Naive thymus-derived CD8-positive, alpha-beta T cell (primary cell): ENCODE results near the gene PDAP1. TPM values are rescaled to one million over a fixed set of nuclear protein-coding genes. Genes with fewer than 3 reads are reported as not detected.
"Not testable (repeated sequence)": the region's sequence is repeated elsewhere in the genome, so short reads cannot be mapped to it uniquely, and the experiment has no call there.

ENCODE experiments used
- ATAC-seq, 2 donors: fragments of 150-1000 bp; cut with Tn5 transposase in 1 of 2; sonication (Bioruptor Pico), chemical (Tn5 transposase) in 1 of 2; 1 replicate in 1 of 2; 2 replicates in 1 of 2; pipeline ENCODE4 v1.10.0; 2021; ENCODE audit warnings: mild to moderate bottlenecking in 2 of 2, moderate library complexity in 2 of 2
- POLR2A ChIA-PET: fragments of 350-600 bp; sonication (Branson Sonifier 250); formaldehyde crosslinking; loops from one replicate; lab custom pipeline; 2021; ENCODE audit warnings: antibody characterized with exemption; lab: Charles Lee
- DNase-seq, 10 donors: peaks; one replicate each; pipeline versions ENCODE4 v3.0.0 to v3.0.0-alpha.2; 2020 to 2022
- H3K27ac Mint-ChIP-seq, 10 donors: one replicate each; pipeline ENCODE4 v1.8.0; 2020 to 2022; ENCODE audit warnings: mild to moderate bottlenecking in 10 of 10, mixed read lengths in 10 of 10, moderate library complexity in 4 of 10, inconsistent platforms in 1 of 10
- H3K27me3 Mint-ChIP-seq, 5 donors: one replicate each; pipeline ENCODE4 v1.8.0; 2021 to 2022; ENCODE audit warnings: mixed read lengths in 5 of 5
- H3K36me3 Mint-ChIP-seq, 3 donors: one replicate each; pipeline ENCODE4 v1.8.0; 2020 to 2022; ENCODE audit warnings: mixed read lengths in 3 of 3, mild to moderate bottlenecking in 2 of 3, inconsistent platforms in 1 of 3
- H3K4me1 Mint-ChIP-seq, 4 donors: one replicate each; pipeline ENCODE4 v1.8.0; 2021 to 2022; ENCODE audit warnings: mixed read lengths in 4 of 4
- H3K4me3 Mint-ChIP-seq, 10 donors: one replicate each; pipeline ENCODE4 v1.8.0; 2020 to 2022; ENCODE audit warnings: mild to moderate bottlenecking in 10 of 10, mixed read lengths in 10 of 10, moderate library complexity in 6 of 10, inconsistent platforms in 1 of 10
- H3K9me3 Mint-ChIP-seq, 9 donors: one replicate each; pipeline ENCODE4 v1.8.0; 2020 to 2022; ENCODE audit warnings: mixed read lengths in 9 of 9, mild to moderate bottlenecking in 3 of 9, inconsistent platforms in 1 of 9, moderate library complexity in 1 of 9
- polyA plus RNA-seq, 3 donors: library from polyadenylated mRNA; unstranded; fragments of 300-500 nt; fragmentation: Illumina TruSeq; gene quantifications; one replicate each; pipeline ENCODE4 v1.2.3, GENCODE V29; 2021
- total RNA-seq, 8 experiments: library from RNA in 2 of 8; stranded (reverse) in 2 of 8; gene quantifications; one replicate each; pipeline ENCODE4 v1.2.3 and lab custom pipeline; 2021 to 2026

PDAP1 gene
- total and polyA plus RNA-seq, 5 experiments from 2014 or later: 24.0 to 75.1 (median 35.6) TPM

GRCh38 chr7:99422186-99422585, 13.8 kb upstream of the PDAP1 start:
- no peak for DNase-seq
- POLR2A ChIA-PET: interaction anchor here (0.6 to 0.7 kb wide), 4 partner anchors 16 to 105 kb away, joined by 3 to 4 read pairs (median 4); no protein-coding TSS in a partner anchor
- peak overlapping the region in 6 of 10 donors; percentile 14 to 90 (median 64) for H3K27ac Mint-ChIP-seq
- H3K4me1 Mint-ChIP-seq: peaks cover 0 to 7% (median under 1%) of the 10 kb centered on the region in 4 donors
- no peaks in the 10 kb centered on the region for H3K27me3 Mint-ChIP-seq
- peaks cover 0 to 77% (median 5%) of the 10 kb centered on the region in 3 donors for H3K36me3 Mint-ChIP-seq
- no peak for ATAC-seq
- no peak overlapping the region for H3K4me3 Mint-ChIP-seq
- H3K9me3 Mint-ChIP-seq: no peaks in the 10 kb centered on the region

GRCh38 chr7:99420986-99421385, 12.6 kb upstream of the PDAP1 start:
- H3K36me3 Mint-ChIP-seq: peaks cover 0 to 85% (median 8%) of the 10 kb centered on the region in 3 donors
- POLR2A ChIA-PET: no interaction called here
- ATAC-seq (peak in 1 of 2 donors; percentile 13), DNase-seq (no peak)
- H3K4me1 Mint-ChIP-seq: peaks cover 0 to 7% (median 2%) of the 10 kb centered on the region in 4 donors
- no peak overlapping the region for H3K4me3 Mint-ChIP-seq
- H3K9me3 Mint-ChIP-seq: no peaks in the 10 kb centered on the region
- no peaks in the 10 kb centered on the region for H3K27me3 Mint-ChIP-seq
- H3K27ac Mint-ChIP-seq: peak overlapping the region in 2 of 10 donors; percentile 51 to 69

- H3K36me3 Mint-ChIP-seq: peaks cover under 1 to 81% (median 8%) of the 10 kb centered on the region in 3 donors
- peak overlapping the region in 2 of 10 donors; percentile 51 to 69 for H3K27ac Mint-ChIP-seq
- no peaks in the 10 kb centered on the region for H3K27me3 Mint-ChIP-seq
- no peaks in the 10 kb centered on the region for H3K9me3 Mint-ChIP-seq
- POLR2A ChIA-PET: no interaction called here
- DNase-seq: no peak
- H3K4me3 Mint-ChIP-seq: no peak overlapping the region
- no peak for ATAC-seq
- peaks cover under 1 to 7% (median 3%) of the 10 kb centered on the region in 4 donors for H3K4me1 Mint-ChIP-seq
These were observed 11.8 kb upstream of the PDAP1 start for GRCh38 chr7:99420213-99420612.

- POLR2A ChIA-PET: no interaction called here
- peak in 1 of 2 donors; percentile 30 for ATAC-seq
These were observed 11.1 kb upstream of the PDAP1 start for GRCh38 chr7:99419323-99420021.

GRCh38 chr7:99418260-99418659, 9.9 kb upstream of the PDAP1 start:
- POLR2A ChIA-PET: no interaction called here
- peak in 1 of 10 donors; percentile 10 for DNase-seq
- ATAC-seq: no peak
- Mint-ChIP-seq H3K27me3 (no peaks in the 10 kb centered on the region), H3K27ac (peak overlapping the region in 1 of 10 donors; percentile 25), H3K4me1 (peaks cover 2 to 10% (median 8%) of the 10 kb centered on the region in 4 donors), H3K9me3 (no peaks in the 10 kb centered on the region), H3K4me3 (no peak overlapping the region), H3K36me3 (peaks cover 5 to 86% (median 8%) of the 10 kb centered on the region in 3 donors)

More at GRCh38 chr7:99419323-99420021, 11.1 kb upstream of the PDAP1 start:
- DNase-seq: peak in 1 of 10 donors; percentile 60
- H3K36me3 Mint-ChIP-seq: peaks cover 5 to 81% (median 8%) of the 10 kb centered on the region in 3 donors
- peaks cover 1 to 9% (median 8%) of the 10 kb centered on the region in 4 donors for H3K4me1 Mint-ChIP-seq
- no peak overlapping the region for H3K4me3 Mint-ChIP-seq
- H3K27ac Mint-ChIP-seq: peak overlapping the region in 2 of 10 donors; percentile 25 to 33
- H3K9me3 Mint-ChIP-seq: no peaks in the 10 kb centered on the region
- H3K27me3 Mint-ChIP-seq: no peaks in the 10 kb centered on the region

GRCh38 chr7:99415513-99416127, 7.2 kb upstream of the PDAP1 start:
- POLR2A ChIA-PET: interaction anchor here (0.6 kb wide), 2 partner anchors 18 to 640 kb away, joined by 3 to 4 read pairs; no protein-coding TSS in a partner anchor
- not testable (repeated sequence) for H3K9me3 Mint-ChIP-seq, H3K27me3 Mint-ChIP-seq, ATAC-seq, H3K4me3 Mint-ChIP-seq
- DNase-seq: peak in 2 of 10 donors; percentile 24 to 60
- Mint-ChIP-seq H3K4me1 (peaks cover 7 to 24% (median 12%) of the 10 kb centered on the region in 4 donors), H3K36me3 (peaks cover 5 to 90% (median 17%) of the 10 kb centered on the region in 3 donors), H3K27ac (peak overlapping the region in 1 of 10 donors; percentile 46)

GRCh38 chr7:99410635-99411034, 2.2 kb upstream of the PDAP1 start:
- POLR2A ChIA-PET: interaction anchor here (0.6 to 6.2 kb wide), 4 partner anchors 34 to 169 kb away, joined by 3 to 102 read pairs (median 4); partner anchors contain the start of genes ARPC1B and ZNF394
- ATAC-seq: no peak
- H3K27me3 Mint-ChIP-seq: no peaks in the 10 kb centered on the region
- H3K27ac Mint-ChIP-seq: peak overlapping the region; percentile 93 to 99 (median 98)
- no peak for DNase-seq
- H3K4me3 Mint-ChIP-seq: peak overlapping the region; percentile 91 to 100 (median 96)
- peaks cover 5 to 46% (median 9%) of the 10 kb centered on the region in 3 donors for H3K36me3 Mint-ChIP-seq
- H3K9me3 Mint-ChIP-seq: no peaks in the 10 kb centered on the region
- H3K4me1 Mint-ChIP-seq: peaks cover 30 to 61% (median 48%) of the 10 kb centered on the region in 4 donors

GRCh38 chr7:99409806-99410205, 1.4 kb upstream of the PDAP1 start:
- Mint-ChIP-seq H3K36me3 (peaks cover under 1 to 41% (median 9%) of the 10 kb centered on the region in 3 donors), H3K9me3 (no peaks in the 10 kb centered on the region), H3K27me3 (no peaks in the 10 kb centered on the region), H3K4me1 (peaks cover 26 to 65% (median 49%) of the 10 kb centered on the region in 4 donors), H3K27ac (peak overlapping the region; percentile 70 to 99 (median 98)), H3K4me3 (peak overlapping the region; percentile 91 to 100 (median 96))
- DNase-seq (peak in 1 of 10 donors; percentile 24), ATAC-seq (no peak)
- POLR2A ChIA-PET: interaction anchor here (1.0 to 6.2 kb wide), 11 partner anchors 15 to 214 kb away, joined by 4 to 102 read pairs (median 14); partner anchors contain the start of genes ARPC1A, ARPC1B, CPSF4 and PTCD1

- peaks cover 0 to 38% (median 9%) of the 10 kb centered on the region in 3 donors for H3K36me3 Mint-ChIP-seq
- POLR2A ChIA-PET: interaction anchor here (0.6 to 6.2 kb wide), 28 partner anchors 10 to 1020 kb away, joined by 3 to 102 read pairs (median 6); partner anchors contain the start of genes AP4M1, ARPC1A, ARPC1B and ATP5MF
- H3K4me1 Mint-ChIP-seq: peaks cover 27 to 68% (median 51%) of the 10 kb centered on the region in 4 donors
These were observed 785 bp upstream of the PDAP1 start for GRCh38 chr7:99409192-99409572.

GRCh38 chr7:99407872-99408378, 472 bp downstream of the PDAP1 start:
- Mint-ChIP-seq H3K36me3 (peaks cover 4 to 43% (median 8%) of the 10 kb centered on the region in 3 donors), H3K9me3 (no peaks in the 10 kb centered on the region), H3K4me3 (peak overlapping the region; percentile 91 to 100 (median 96)), H3K27ac (peak overlapping the region; percentile 82 to 99 (median 98)), H3K4me1 (peaks cover 40 to 74% (median 58%) of the 10 kb centered on the region in 4 donors), H3K27me3 (no peaks in the 10 kb centered on the region)
- DNase-seq (peak in 6 of 10 donors; percentile 23 to 38 (median 30)), ATAC-seq (peak; percentile 9 to 23)
- POLR2A ChIA-PET: interaction anchor here (0.8 to 6.2 kb wide), 19 partner anchors 9 to 1022 kb away, joined by 3 to 102 read pairs (median 9); partner anchors contain the start of genes ARPC1B, CPSF4, MEPCE and PTCD1

More at GRCh38 chr7:99409192-99409572, 785 bp upstream of the PDAP1 start:
- no peaks in the 10 kb centered on the region for H3K27me3 Mint-ChIP-seq
- ATAC-seq (peak; percentile 18 to 24), DNase-seq (no peak)
- no peaks in the 10 kb centered on the region for H3K9me3 Mint-ChIP-seq
- H3K27ac Mint-ChIP-seq: peak overlapping the region; percentile 94 to 99 (median 98)
- peak overlapping the region; percentile 91 to 100 (median 96) for H3K4me3 Mint-ChIP-seq

GRCh38 chr7:99406557-99406956, 1.8 kb downstream of the PDAP1 start:
- no peak for DNase-seq

More at GRCh38 chr7:99406557-99406956, 1.8 kb downstream of the PDAP1 start:
- no peak for ATAC-seq
- H3K27me3 Mint-ChIP-seq: no peaks in the 10 kb centered on the region
- peak overlapping the region; percentile 41 to 98 (median 94) for H3K4me3 Mint-ChIP-seq
- H3K9me3 Mint-ChIP-seq: no peaks in the 10 kb centered on the region
- H3K36me3 Mint-ChIP-seq: peaks cover 6 to 41% (median 7%) of the 10 kb centered on the region in 3 donors
- POLR2A ChIA-PET: interaction anchor here (0.9 to 6.2 kb wide), 4 partner anchors 12 to 31 kb away, joined by 3 to 102 read pairs (median 39); partner anchors contain the start of genes ARPC1B and PTCD1
- peaks cover 42 to 68% (median 59%) of the 10 kb centered on the region in 4 donors for H3K4me1 Mint-ChIP-seq
- H3K27ac Mint-ChIP-seq: peak overlapping the region; percentile 69 to 99 (median 98)
